GM19455 (cell line): ENCODE measurements around the gene OR13C9.
"Not testable (repeated sequence)": the region's sequence is repeated elsewhere in the genome, so short reads cannot be mapped to it uniquely, and the experiment has no call there.

Experiments used
- ATAC-seq: cut with Tn5 transposase; IDR thresholded peaks from one replicate; pipeline ENCODE4 v1.9.1; 2021; ENCODE audit not compliant: unreplicated experiment

OR13C9 gene

GRCh38 chr9:104618104-104618503, at the start of gene OR13C9:
TSS of gene OR13C9 (minus strand) at chr9:104618204. CDS start at chr9:104618204, 0 bp downstream.
- ATAC-seq, result no peak

GRCh38 chr9:104658496-104659195, 40.6 kb upstream of the OR13C9 start:
- no peak for ATAC-seq

GRCh38 chr9:104635456-104635855, 17.5 kb upstream of the OR13C9 start:
- ATAC-seq, result no peak

GRCh38 chr9:104633976-104634520, 16.0 kb upstream of the OR13C9 start:
- no peak for ATAC-seq

GRCh38 chr9:104625964-104626363, 8.0 kb upstream of the OR13C9 start:
- ATAC-seq, result not testable (repeated sequence)

- no peak for ATAC-seq
Observed at GRCh38 chr9:104617418-104617817, 586 bp downstream of the OR13C9 start.

GRCh38 chr9:104611213-104611612, 6.8 kb downstream of the OR13C9 start:
- no peak for ATAC-seq

GRCh38 chr9:104608336-104608735, 9.7 kb downstream of the OR13C9 start:
- no peak for ATAC-seq

GRCh38 chr9:104606152-104606551, 11.9 kb downstream of the OR13C9 start:
- no peak for ATAC-seq

- not testable (repeated sequence) for ATAC-seq
Observed at GRCh38 chr9:104605527-104605926, 12.5 kb downstream of the OR13C9 start, which contains the start of gene OR13C2. TSS of gene OR13C2 (minus strand) at chr9:104605627. CDS start at chr9:104605627, 0 bp downstream.

GRCh38 chr9:104604801-104605200, 13.2 kb downstream of the OR13C9 start:
- no peak for ATAC-seq

GRCh38 chr9:104599313-104599712, 18.7 kb downstream of the OR13C9 start, which contains the start of gene OR13C5:
TSS of gene OR13C5 (minus strand) at chr9:104599413. CDS start at chr9:104599413, 0 bp downstream.
- ATAC-seq, result not testable (repeated sequence)

- ATAC-seq, result not testable (repeated sequence)
Observed at GRCh38 chr9:104598749-104599148, 19.3 kb downstream of the OR13C9 start.

- no peak for ATAC-seq
Observed at GRCh38 chr9:104589626-104590025, 28.4 kb downstream of the OR13C9 start.

GRCh38 chr9:104586496-104587180, 31.4 kb downstream of the OR13C9 start:
- ATAC-seq, result no peak

- ATAC-seq, result no peak
Observed at GRCh38 chr9:104580562-104580961, 37.4 kb downstream of the OR13C9 start.

- ATAC-seq, result no peak
Observed at GRCh38 chr9:104577263-104577662, 40.7 kb downstream of the OR13C9 start.

- no peak for ATAC-seq
Observed at GRCh38 chr9:104575456-104575855, 42.5 kb downstream of the OR13C9 start.

GRCh38 chr9:104572612-104573011, 45.4 kb downstream of the OR13C9 start:
- no peak for ATAC-seq

- no peak for ATAC-seq
Observed at GRCh38 chr9:104568868-104569267, 49.1 kb downstream of the OR13C9 start, which contains the start of gene OR13C8. TSS of gene OR13C8 (plus strand) at chr9:104569168. CDS start at chr9:104569168, 0 bp downstream.
